Middle frontal gyrus (tissue), 1 donor: Measurements from ENCODE around the gene LNX2.
"Not testable (repeated sequence)": the region's sequence is repeated elsewhere in the genome, so short reads cannot be mapped to it uniquely, and the experiment has no call there.

Experiments
- DNase-seq: peaks from one replicate; pipeline ENCODE4 v3.0.0-alpha.2; 2015; ENCODE audit warnings: low spot score; ENCODE audit errors: extremely low spot score

Gene LNX2

GRCh38 chr13:27637289-27637626 is 16.9 kb upstream of the LNX2 start:
- no peak for DNase-seq

GRCh38 chr13:27636589-27637288 is 16.4 kb upstream of the LNX2 start:
- DNase-seq = no peak

GRCh38 chr13:27635266-27635665 is 14.9 kb upstream of the LNX2 start:
- DNase-seq = no peak

- DNase-seq = no peak
Observed at GRCh38 chr13:27634791-27635190, 14.5 kb upstream of the LNX2 start.

GRCh38 chr13:27634231-27634630 is 13.9 kb upstream of the LNX2 start:
- DNase-seq = no peak

GRCh38 chr13:27632648-27633047 is 12.3 kb upstream of the LNX2 start:
- no peak for DNase-seq

GRCh38 chr13:27632214-27632613 is 11.9 kb upstream of the LNX2 start:
- DNase-seq = no peak

GRCh38 chr13:27631665-27632064 is 11.3 kb upstream of the LNX2 start:
- no peak for DNase-seq

GRCh38 chr13:27631156-27631555 is 10.8 kb upstream of the LNX2 start:
- no peak for DNase-seq

- DNase-seq = not testable (repeated sequence)
Observed at GRCh38 chr13:27628766-27629165, 8.4 kb upstream of the LNX2 start.

- no peak for DNase-seq
Observed at GRCh38 chr13:27628081-27628480, 7.8 kb upstream of the LNX2 start.

GRCh38 chr13:27627380-27627779 is 7.1 kb upstream of the LNX2 start:
- no peak for DNase-seq

- no peak for DNase-seq
Observed at GRCh38 chr13:27625839-27626238, 5.5 kb upstream of the LNX2 start.

- DNase-seq = no peak
Observed at GRCh38 chr13:27624071-27624470, 3.7 kb upstream of the LNX2 start.

- no peak for DNase-seq
Observed at GRCh38 chr13:27622881-27623280, 2.6 kb upstream of the LNX2 start.

- DNase-seq = no peak
Observed at GRCh38 chr13:27622102-27622820, 1.9 kb upstream of the LNX2 start.

GRCh38 chr13:27621366-27622101 is 1.2 kb upstream of the LNX2 start, which contains the start of gene POLR1D:
POLR1D (plus strand) TSS chr13:27621892; CDS start chr13:27621984, 92 bp downstream.
- DNase-seq = peak; percentile 61

GRCh38 chr13:27621116-27621365 is 712 bp upstream of the LNX2 start:
- no peak for DNase-seq

- DNase-seq = no peak
Observed at GRCh38 chr13:27619728-27620376, 477 bp downstream of the LNX2 start.

- DNase-seq = no peak
Observed at GRCh38 chr13:27619093-27619727, 1.1 kb downstream of the LNX2 start.

GRCh38 chr13:27617881-27618321 is 2.4 kb downstream of the LNX2 start:
- DNase-seq = no peak

- no peak for DNase-seq
Observed at GRCh38 chr13:27613628-27614027, 6.7 kb downstream of the LNX2 start.
